ENCODE measurements around the gene PISD.
"Not testable (repeated sequence)": the region's sequence is repeated elsewhere in the genome, so short reads cannot be mapped to it uniquely, and the experiment has no call there.

Gene PISD

GRCh38 chr22:31610611-31611010 is 51.4 kb downstream of the PISD start:
- no peak overlapping the region for H3K9ac ChIP-seq (ENCODE audit: low read length)
- H3K4me1 ChIP-seq (ENCODE audit: control insufficient read depth, insufficient read depth, low read length) = peaks cover 8% of the 10 kb centered on the region
- no peak overlapping the region for H3K4me3 ChIP-seq (ENCODE audit: low read length)
- no peaks in the 10 kb centered on the region for H3K36me3 ChIP-seq (ENCODE audit: control insufficient read depth, insufficient read depth, low read length)
- H3K27me3 ChIP-seq (ENCODE audit: control insufficient read depth, insufficient read depth, low read length) = no peaks in the 10 kb centered on the region
- no peaks in the 10 kb centered on the region for H3K9me3 ChIP-seq (ENCODE audit: control insufficient read depth, low read length)

- no peaks in the 10 kb centered on the region for H3K27me3 ChIP-seq (ENCODE audit: control insufficient read depth, insufficient read depth, low read length)
- no peak overlapping the region for H3K9ac ChIP-seq (ENCODE audit: low read length)
- H3K4me1 ChIP-seq (ENCODE audit: control insufficient read depth, insufficient read depth, low read length) = peaks cover 15% of the 10 kb centered on the region
These were observed 52.3 kb downstream of the PISD start for GRCh38 chr22:31609716-31610115.

GRCh38 chr22:31607696-31608095 is 54.3 kb downstream of the PISD start:
- no peak overlapping the region for H3K9ac ChIP-seq (ENCODE audit: low read length)

More at GRCh38 chr22:31609716-31610115, 52.3 kb downstream of the PISD start:
- no peaks in the 10 kb centered on the region for H3K36me3 ChIP-seq (ENCODE audit: control insufficient read depth, insufficient read depth, low read length)
- H3K9me3 ChIP-seq (ENCODE audit: control insufficient read depth, low read length) = no peaks in the 10 kb centered on the region
- no peak overlapping the region for H3K4me3 ChIP-seq (ENCODE audit: low read length)

GRCh38 chr22:31605851-31606585 is 56.0 kb downstream of the PISD start:
- Histone ChIP-seq H3K4me3 (ENCODE audit: low read length) (no peak overlapping the region), H3K9ac (ENCODE audit: low read length) (no peak overlapping the region), H3K27me3 (ENCODE audit: control insufficient read depth, insufficient read depth, low read length) (no peaks in the 10 kb centered on the region), H3K36me3 (ENCODE audit: control insufficient read depth, insufficient read depth, low read length) (no peaks in the 10 kb centered on the region), H3K4me1 (ENCODE audit: control insufficient read depth, insufficient read depth, low read length) (peaks cover 15% of the 10 kb centered on the region), H3K9me3 (ENCODE audit: control insufficient read depth, low read length) (no peaks in the 10 kb centered on the region)

More at GRCh38 chr22:31607696-31608095, 54.3 kb downstream of the PISD start:
- no peaks in the 10 kb centered on the region for H3K36me3 ChIP-seq (ENCODE audit: control insufficient read depth, insufficient read depth, low read length)
- H3K4me1 ChIP-seq (ENCODE audit: control insufficient read depth, insufficient read depth, low read length) = peaks cover 15% of the 10 kb centered on the region
- H3K4me3 ChIP-seq (ENCODE audit: low read length) = no peak overlapping the region
- no peaks in the 10 kb centered on the region for H3K27me3 ChIP-seq (ENCODE audit: control insufficient read depth, insufficient read depth, low read length)
- no peaks in the 10 kb centered on the region for H3K9me3 ChIP-seq (ENCODE audit: control insufficient read depth, low read length)

DNA sequence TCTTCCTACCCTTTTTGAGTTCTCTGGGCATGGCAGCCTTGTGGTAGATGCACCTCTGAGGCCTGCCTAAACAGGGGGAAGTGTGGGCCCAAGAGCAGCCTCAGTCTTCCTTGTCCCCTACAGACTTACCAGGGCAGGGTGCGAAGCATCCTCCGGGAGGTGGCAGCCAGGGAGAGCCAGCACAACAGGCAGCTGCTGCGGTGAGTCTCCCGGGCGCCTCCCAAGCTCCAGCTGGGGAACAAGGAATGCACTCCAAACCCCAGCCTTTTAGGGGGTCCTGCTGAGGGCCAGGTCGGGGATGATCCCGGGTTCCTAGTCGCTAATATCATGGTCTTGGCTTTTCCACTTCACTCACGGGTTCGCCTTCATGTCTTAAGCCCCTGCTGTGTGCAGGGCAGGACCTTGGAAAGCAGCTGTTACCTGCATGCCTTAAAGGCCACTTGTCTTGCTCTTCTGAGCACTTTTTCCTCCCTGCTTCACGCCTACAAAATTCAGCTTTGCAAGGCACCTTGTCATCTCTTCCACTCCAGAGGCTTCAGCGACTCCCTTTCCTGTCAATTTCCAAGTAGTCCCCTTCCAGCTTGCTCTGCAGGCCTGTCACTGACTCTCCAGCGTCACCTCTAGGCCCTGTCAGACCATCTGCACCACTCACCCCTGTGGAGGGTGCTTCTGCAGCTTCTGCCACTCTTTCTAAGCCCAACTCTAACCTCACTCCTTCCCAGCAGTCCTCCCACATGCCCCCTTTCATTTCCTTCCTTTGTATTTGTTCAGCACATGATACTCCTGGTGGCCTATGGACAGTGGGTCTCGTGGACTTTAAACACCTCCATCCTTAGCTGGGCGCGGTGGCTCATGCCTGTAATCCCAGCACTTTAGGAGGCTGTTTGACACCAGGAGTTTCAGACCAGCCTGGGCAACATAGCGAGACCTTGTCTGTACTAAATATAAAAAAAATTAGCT is 57.0 kb downstream of the PISD start:
- Histone ChIP-seq H3K36me3 (ENCODE audit: control insufficient read depth, insufficient read depth, low read length) (no peaks in the 10 kb centered on the region), H3K4me1 (ENCODE audit: control insufficient read depth, insufficient read depth, low read length) (peaks cover 15% of the 10 kb centered on the region), H3K9me3 (ENCODE audit: control insufficient read depth, low read length) (no peaks in the 10 kb centered on the region), H3K9ac (ENCODE audit: low read length) (no peak overlapping the region), H3K4me3 (ENCODE audit: low read length) (no peak overlapping the region), H3K27me3 (ENCODE audit: control insufficient read depth, insufficient read depth, low read length) (no peaks in the 10 kb centered on the region)

GRCh38 chr22:31604137-31604705 is 57.8 kb downstream of the PISD start:
- no peak overlapping the region for H3K4me3 ChIP-seq (ENCODE audit: low read length)
- H3K9me3 ChIP-seq (ENCODE audit: control insufficient read depth, low read length) = no peaks in the 10 kb centered on the region
- H3K36me3 ChIP-seq (ENCODE audit: control insufficient read depth, insufficient read depth, low read length) = no peaks in the 10 kb centered on the region
- H3K27me3 ChIP-seq (ENCODE audit: control insufficient read depth, insufficient read depth, low read length) = no peaks in the 10 kb centered on the region
- H3K9ac ChIP-seq (ENCODE audit: low read length) = no peak overlapping the region
- H3K4me1 ChIP-seq (ENCODE audit: control insufficient read depth, insufficient read depth, low read length) = peaks cover 15% of the 10 kb centered on the region

DNA sequence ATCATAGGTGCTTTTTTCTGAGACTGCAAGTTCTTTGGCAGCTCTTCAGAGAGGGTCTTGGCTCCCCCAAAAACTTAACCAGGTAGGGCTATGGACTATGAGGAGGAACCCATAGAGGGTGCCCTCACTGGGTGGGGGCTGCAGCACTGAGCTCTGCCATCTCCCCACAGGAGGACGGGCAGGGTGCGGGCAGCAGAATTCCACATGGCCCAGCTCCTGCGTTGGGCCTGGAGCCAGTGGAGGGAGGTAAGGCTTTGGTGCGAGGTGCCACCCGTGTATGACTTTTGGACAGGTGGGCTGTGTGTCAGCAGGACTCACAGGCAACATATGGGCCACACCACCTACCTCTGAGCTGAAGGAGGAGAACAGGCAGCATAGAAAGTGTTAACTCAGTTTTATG is 58.4 kb downstream of the PISD start:
- Histone ChIP-seq H3K9ac (ENCODE audit: low read length) (no peak overlapping the region), H3K27me3 (ENCODE audit: control insufficient read depth, insufficient read depth, low read length) (no peaks in the 10 kb centered on the region), H3K4me1 (ENCODE audit: control insufficient read depth, insufficient read depth, low read length) (peaks cover 15% of the 10 kb centered on the region), H3K4me3 (ENCODE audit: low read length) (no peak overlapping the region), H3K9me3 (ENCODE audit: control insufficient read depth, low read length) (no peaks in the 10 kb centered on the region), H3K36me3 (ENCODE audit: control insufficient read depth, insufficient read depth, low read length) (no peaks in the 10 kb centered on the region)

DNA sequence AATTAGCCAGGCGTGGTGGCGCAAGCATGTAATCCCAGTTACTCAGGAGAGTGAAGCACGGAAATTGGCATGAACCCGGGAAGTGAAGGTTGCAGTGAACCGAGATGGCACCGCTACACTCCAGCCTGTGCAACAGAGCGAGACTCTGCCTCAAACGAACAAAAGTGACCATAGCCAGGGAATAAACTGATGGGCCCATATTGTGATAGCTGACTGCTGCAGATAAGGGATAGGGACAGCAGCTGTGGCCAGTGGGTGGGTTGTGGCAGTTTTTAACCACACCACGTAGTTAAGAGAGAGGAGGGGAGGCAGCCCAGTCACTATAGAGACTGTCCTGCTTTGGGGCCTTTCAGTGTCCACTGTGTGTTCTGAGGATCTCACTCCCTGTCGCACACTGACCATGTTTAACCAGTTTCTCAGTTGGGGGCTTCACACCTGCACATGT is 58.9 kb downstream of the PISD start:
- Histone ChIP-seq H3K27me3 (ENCODE audit: control insufficient read depth, insufficient read depth, low read length) (no peaks in the 10 kb centered on the region), H3K36me3 (ENCODE audit: control insufficient read depth, insufficient read depth, low read length) (no peaks in the 10 kb centered on the region), H3K9ac (ENCODE audit: low read length) (no peak overlapping the region), H3K4me3 (ENCODE audit: low read length) (no peak overlapping the region), H3K4me1 (ENCODE audit: control insufficient read depth, insufficient read depth, low read length) (peaks cover 15% of the 10 kb centered on the region), H3K9me3 (ENCODE audit: control insufficient read depth, low read length) (no peaks in the 10 kb centered on the region)

- Histone ChIP-seq H3K4me3 (ENCODE audit: low read length) (no peak overlapping the region), H3K9me3 (ENCODE audit: control insufficient read depth, low read length) (no peaks in the 10 kb centered on the region), H3K27me3 (ENCODE audit: control insufficient read depth, insufficient read depth, low read length) (no peaks in the 10 kb centered on the region), H3K36me3 (ENCODE audit: control insufficient read depth, insufficient read depth, low read length) (no peaks in the 10 kb centered on the region), H3K9ac (ENCODE audit: low read length) (no peak overlapping the region), H3K4me1 (ENCODE audit: control insufficient read depth, insufficient read depth, low read length) (peaks cover 15% of the 10 kb centered on the region)
These were observed 59.6 kb downstream of the PISD start for GRCh38 chr22:31602259-31602952.

- Histone ChIP-seq H3K9me3 (ENCODE audit: control insufficient read depth, low read length) (no peaks in the 10 kb centered on the region), H3K4me3 (ENCODE audit: low read length) (no peak overlapping the region), H3K9ac (ENCODE audit: low read length) (no peak overlapping the region), H3K36me3 (ENCODE audit: control insufficient read depth, insufficient read depth, low read length) (no peaks in the 10 kb centered on the region), H3K27me3 (ENCODE audit: control insufficient read depth, insufficient read depth, low read length) (no peaks in the 10 kb centered on the region), H3K4me1 (ENCODE audit: control insufficient read depth, insufficient read depth, low read length) (no peaks in the 10 kb centered on the region)
These were observed 66.7 kb downstream of the PISD start for GRCh38 chr22:31595271-31595670.

GRCh38 chr22:31590161-31590560 is 71.9 kb downstream of the PISD start:
- H3K4me1 ChIP-seq (ENCODE audit: control insufficient read depth, insufficient read depth, low read length); H3K27me3 ChIP-seq (ENCODE audit: control insufficient read depth, insufficient read depth, low read length); H3K9me3 ChIP-seq (ENCODE audit: control insufficient read depth, low read length); H3K9ac ChIP-seq (ENCODE audit: low read length); H3K4me3 ChIP-seq (ENCODE audit: low read length); H3K36me3 ChIP-seq (ENCODE audit: control insufficient read depth, insufficient read depth, low read length): not testable (repeated sequence)
